Prostate gland (tissue), 2 donors: ENCODE measurements around the gene EXOC6. TPM values are rescaled to one million over a fixed set of nuclear protein-coding genes. Genes with fewer than 3 reads are reported as not detected.

Source experiments
- DNase-seq: peaks from one replicate; pipeline ENCODE4 v3.0.0-alpha.2; 2019; ENCODE audit warnings: low spot score
- H3K27ac ChIP-seq, 2 donors: fragments of 200-600 bp; sonication (generic); 2 replicates each; pipeline ENCODE4 v1.5.1; 2017 to 2019
- H3K27me3 ChIP-seq: fragments of 200-600 bp; sonication (generic); replicated peaks from 2 replicates; pipeline ENCODE4 v1.5.1; 2019; ENCODE audit not compliant: insufficient read depth
- H3K36me3 ChIP-seq, 2 donors: fragments of 200-600 bp; sonication (generic); 1 replicate in 1 of 2; 2 replicates in 1 of 2; pipeline versions ENCODE4 v1.5.1 to v1.8.1; 2017 to 2019
- H3K4me1 ChIP-seq: fragments of 200-600 bp; sonication (generic); replicated peaks from 2 replicates; pipeline ENCODE4 v1.5.1; 2019
- H3K4me3 ChIP-seq, 2 donors: fragments of 200-600 bp; sonication (generic); 2 replicates each; pipeline ENCODE4 v1.5.1; 2017 to 2019
- H3K9me3 ChIP-seq: fragments of 200-600 bp; sonication (generic); 2 replicates; pipeline ENCODE4 v1.5.1; 2017
- CTCF ChIP-seq, 4 experiments: fragments of 200-600 bp in 2 of 4; fragments of 450-650 bp in 2 of 4; sonication (generic) in 2 of 4; IDR thresholded peaks; 1 replicate in 3 of 4; 2 replicates in 1 of 4; pipeline ENCODE4 v1.5.1; 2016 to 2019; ENCODE audit warnings: antibody characterized with exemption in 4 of 4, mild to moderate bottlenecking in 2 of 4, moderate library complexity in 2 of 4
- POLR2A ChIP-seq: fragments of 450-650 bp; IDR thresholded peaks from one replicate; pipeline ENCODE4 v1.6.1; 2016; ENCODE audit warnings: antibody characterized with exemption, mild to moderate bottlenecking
- POLR2AphosphoS5 ChIP-seq: sonication (generic); formaldehyde crosslinking; IDR thresholded peaks from one replicate; pipeline ENCODE4 v1.6.1; 2017; ENCODE audit warnings: antibody characterized with exemption
- WGBS: methylation state at CpG from one replicate; pipeline ENCODE4 v1.1.5; 2018; 5-methylcytosine and 5-hydroxymethylcytosine counted together
- intact Hi-C: fragments of 100-400 bp; cut with DNase I; formaldehyde crosslinking; loops from one replicate; pipeline ENCODE4 v1.14.2; 2022
- small RNA-seq, 2 donors: library from RNA; depleted of rRNA; stranded (forward); fragments of <200 nt; gene quantifications; one replicate each; pipeline ENCODE3, GENCODE V24; 2016
- total RNA-seq, 2 donors: library from RNA; depleted of rRNA; stranded (reverse); fragments of >200 nt; gene quantifications; one replicate each; pipeline ENCODE4 v1.1.0, GENCODE V29; 2016

EXOC6 gene
- total RNA-seq, 2 donors from 2014 or later = 13.5 to 598 TPM

GRCh38 chr10:93106631-93107072 lies 258.3 kb downstream of the EXOC6 start:
- 51% methylated on average over 2 of the region's 2 CpGs for WGBS
- no peaks in the 10 kb centered on the region for H3K4me1 ChIP-seq
- DNase-seq = no peak
- TF ChIP-seq CTCF (IDR thresholded peaks at IDR 0.05) (no peak), POLR2A (no peak), POLR2AphosphoS5 (no peak)
- no peaks in the 10 kb centered on the region for H3K27me3 ChIP-seq
- H3K9me3 ChIP-seq = no peaks in the 10 kb centered on the region
- no peak overlapping the region for H3K27ac ChIP-seq
- intact Hi-C loops = no loop called here
- no peaks in the 10 kb centered on the region for H3K36me3 ChIP-seq
- no peak overlapping the region for H3K4me3 ChIP-seq

Small RNAs within 50 kb of the gene (small RNA-seq; reads per million reads assigned to genes)
- 0 reads per million in 2 donors for gene AL392103.1

Other genes with a start within 250 kb of the EXOC6 start
- gene HHEX, start 158.6 kb upstream of the EXOC6 start, total RNA-seq = 1 to 10 TPM; 3.0 to 6.6 TPM
- 1 to 10 TPM in 1 of 2 donors, under 1 TPM in 1; 0.09 to 1.1 TPM for gene CYP26C1, start 212.3 kb downstream of the EXOC6 start, total RNA-seq
- gene CYP26A1, start 225.4 kb downstream of the EXOC6 start, total RNA-seq = not detected